A673 (cell line): Measurements from ENCODE around the gene LHX4. TPM values are rescaled to one million over a fixed set of nuclear protein-coding genes. Genes with fewer than 3 reads are reported as not detected.

Experiments used
- BruUV-seq: library from RNA; stranded (reverse); fragments of 400-500 nt; replicated peaks from 2 replicates; lab custom pipeline; 2021; lab: Mats Ljungman, UMichigan
- CTCF ChIA-PET: fragments of 300-600 bp; sonication (Branson Sonifier 250); formaldehyde crosslinking; loops from one replicate; lab custom pipeline; 2022; ENCODE audit warnings: antibody characterized with exemption; lab: Charles Lee
- POLR2A ChIA-PET: fragments of 300-600 bp; sonication (Branson Sonifier 250); formaldehyde crosslinking; loops from one replicate; lab custom pipeline; 2022; ENCODE audit warnings: antibody characterized with exemption; ENCODE audit not compliant: low non-redundant PET; lab: Charles Lee
- DNase-seq: peaks from one replicate; pipeline ENCODE4 v3.0.0-alpha.2; 2015; ENCODE audit warnings: low spot score
- H3K27ac ChIP-seq: fragments of 200-600 bp; sonication (generic); 2 replicates; pipeline ENCODE4 v1.5.1; 2016; ENCODE audit warnings: mixed run types, low read depth, mild to moderate bottlenecking, mixed read lengths, antibody characterized with exemption, low read length; ENCODE audit not compliant: poor library complexity, severe bottlenecking
- H3K27me3 ChIP-seq: fragments of 200-600 bp; sonication (generic); replicated peaks from 2 replicates; pipeline ENCODE4 v1.6.1; 2017; ENCODE audit warnings: mixed run types, low read depth, mild to moderate bottlenecking, mixed read lengths, antibody characterized with exemption, low read length; ENCODE audit not compliant: insufficient read depth, poor library complexity
- H3K36me3 ChIP-seq: fragments of 200-600 bp; sonication (generic); 2 replicates; pipeline ENCODE4 v1.6.1; 2016; ENCODE audit warnings: mixed run types, mild to moderate bottlenecking, mixed read lengths, antibody characterized with exemption, low read length; ENCODE audit not compliant: insufficient read depth, poor library complexity, severe bottlenecking
- H3K4me1 ChIP-seq: fragments of 200-600 bp; sonication (generic); 2 replicates; pipeline ENCODE4 v1.6.1; 2017; ENCODE audit warnings: mixed run types, mild to moderate bottlenecking, mixed read lengths, antibody characterized with exemption, low read length; ENCODE audit not compliant: insufficient read depth, poor library complexity, severe bottlenecking
- H3K4me3 ChIP-seq: fragments of 200-600 bp; sonication (generic); 2 replicates; pipeline ENCODE4 v1.5.1; 2016; ENCODE audit warnings: low read depth, mixed run types, mild to moderate bottlenecking, mixed read lengths, low read length; ENCODE audit not compliant: poor library complexity, severe bottlenecking
- H3K9me3 ChIP-seq: fragments of 200-600 bp; sonication (generic); 2 replicates; pipeline ENCODE4 v1.6.1; 2016; ENCODE audit warnings: mixed run types, low read depth, mild to moderate bottlenecking, mixed read lengths, antibody characterized with exemption, low read length; ENCODE audit not compliant: poor library complexity, severe bottlenecking
- CTCF ChIP-seq: fragments of 300-800, 200-600 bp; sonication (generic); conservative IDR thresholded peaks from 2 replicates; pipeline ENCODE4 v1.5.1; 2017; ENCODE audit warnings: low read depth, mild to moderate bottlenecking, antibody characterized with exemption, low read length, moderate library complexity, mixed read lengths
- EZH2 ChIP-seq: fragments of 200-600 bp; sonication (generic); IDR thresholded peaks from 2 replicates; pipeline ENCODE4 v1.6.1; 2017; ENCODE audit warnings: borderline replicate concordance, low read depth, mild to moderate bottlenecking, mixed read lengths, antibody characterized with exemption, low read length; ENCODE audit not compliant: poor library complexity, severe bottlenecking
- intact Hi-C: fragments of 100-400 bp; cut with micrococcal nuclease; formaldehyde crosslinking; loops from one replicate; pipeline ENCODE4 v1.10.0; 2022; ENCODE audit not compliant: unreplicated experiment
- total RNA-seq: library from RNA; stranded (reverse); gene quantifications from 2 replicates; pipeline ENCODE4 v1.2.3, GENCODE V29; 2021

The LHX4 gene
- total RNA-seq, 1 experiment from 2014 or later = not detected

DNA sequence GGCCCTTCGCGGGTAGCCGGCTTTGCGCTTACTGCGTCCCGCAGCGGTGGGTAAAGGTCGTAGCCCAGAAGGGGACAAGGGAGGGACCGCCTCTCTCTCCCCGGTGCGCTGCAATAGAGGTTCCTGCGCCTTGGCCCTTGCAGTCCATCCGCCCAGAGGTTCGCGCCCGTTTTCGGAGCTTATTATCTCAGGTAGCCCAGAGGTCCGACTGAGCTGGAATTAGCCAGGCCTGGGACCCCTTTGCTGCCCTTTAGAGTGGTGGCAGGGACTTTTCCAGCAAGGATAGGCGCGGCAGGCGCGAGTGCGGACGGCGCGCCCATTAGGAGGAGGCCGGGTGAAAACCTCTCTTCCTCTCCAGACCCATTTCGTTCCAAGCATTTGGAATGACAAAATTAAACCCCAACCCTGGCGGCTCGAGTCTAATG lies 5.0 kb downstream of the LHX4 start:
- TF ChIP-seq CTCF (no peak), EZH2 (no peak)
- peaks cover 98% of the 10 kb centered on the region for H3K27me3 ChIP-seq
- intact Hi-C loops = no loop called here
- DNase-seq = no peak
- no peak overlapping the region for H3K27ac ChIP-seq
- no peak overlapping the region for H3K4me3 ChIP-seq
- H3K36me3 ChIP-seq = no peaks in the 10 kb centered on the region
- ChIA-PET CTCF (no interaction called here), POLR2A (no interaction called here)
- no TSS peak for BruUV-seq
- H3K9me3 ChIP-seq = no peaks in the 10 kb centered on the region
- H3K4me1 ChIP-seq = peaks cover 10% of the 10 kb centered on the region

GRCh38 chr1:180235502-180236239 lies 5.6 kb downstream of the LHX4 start:
- Histone ChIP-seq H3K27me3 (peaks cover 100% of the 10 kb centered on the region), H3K4me1 (peaks cover 4% of the 10 kb centered on the region), H3K27ac (no peak overlapping the region), H3K36me3 (no peaks in the 10 kb centered on the region), H3K9me3 (no peaks in the 10 kb centered on the region), H3K4me3 (no peak overlapping the region)
- DNase-seq = no peak
- ChIA-PET CTCF (no interaction called here), POLR2A (no interaction called here)
- TF ChIP-seq EZH2 = peak; percentile 98
- no peak for TF ChIP-seq CTCF
- BruUV-seq = no TSS peak
- intact Hi-C loops = no loop called here

GRCh38 chr1:180236698-180237509 lies 6.8 kb downstream of the LHX4 start:
- Histone ChIP-seq H3K9me3 (no peaks in the 10 kb centered on the region), H3K36me3 (no peaks in the 10 kb centered on the region), H3K27ac (no peak overlapping the region), H3K27me3 (peaks cover 100% of the 10 kb centered on the region), H3K4me1 (peaks cover under 1% of the 10 kb centered on the region), H3K4me3 (no peak overlapping the region)
- TF ChIP-seq CTCF = no peak
- peak; percentile 59 for TF ChIP-seq EZH2
- no TSS peak for BruUV-seq
- POLR2A ChIA-PET = interaction anchor here (0.5 kb wide), 1 partner anchor 751 kb away, joined by 5 read pairs; no protein-coding TSS in a partner anchor
- no peak for DNase-seq
- CTCF ChIA-PET = no interaction called here
- intact Hi-C loops = no loop called here
